Measurements from ENCODE around the gene AHRR. TPM values are rescaled to one million over a fixed set of nuclear protein-coding genes. Genes with fewer than 3 reads are reported as not detected.

Gene AHRR
- total RNA-seq, 1 experiment from 2014 or later = 2.2 TPM

DNA sequence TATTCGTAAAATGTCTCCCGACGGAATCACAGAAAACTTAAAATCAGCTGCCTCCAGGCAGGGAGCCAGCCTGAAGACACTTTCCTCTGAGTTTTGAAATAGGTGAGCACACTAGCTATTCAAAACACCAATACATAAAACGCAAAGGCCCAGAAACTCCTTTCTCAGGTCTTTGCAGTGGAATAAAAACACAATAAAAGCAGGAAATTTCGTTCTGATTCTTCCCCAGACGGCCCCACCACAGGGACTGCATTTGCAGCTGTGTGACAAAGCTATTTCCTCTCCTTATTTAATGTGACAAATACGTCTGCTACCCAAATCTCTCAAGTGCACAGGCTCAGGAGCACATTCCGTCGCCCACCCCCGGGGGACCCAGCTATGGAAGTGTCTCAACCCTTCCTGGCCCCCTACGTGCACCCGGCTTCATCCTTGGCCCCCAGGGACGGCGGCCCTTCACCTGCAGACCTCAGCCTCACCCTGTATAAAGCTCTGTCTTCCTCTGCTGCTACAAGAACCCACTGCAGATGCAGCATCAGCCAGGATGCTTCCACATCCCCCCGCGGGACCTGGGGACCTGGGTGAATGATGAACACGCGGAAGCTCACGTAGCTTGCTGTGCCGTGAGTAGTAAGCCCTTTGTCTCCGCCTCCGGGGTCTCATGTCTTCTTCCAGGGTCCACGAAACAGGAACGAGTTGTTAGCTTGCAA is 24.9 kb downstream of the AHRR start:
- Histone ChIP-seq H4K5ac (ENCODE audit: insufficient read length, low read depth, low read length) (no peak overlapping the region), H3K27ac (ENCODE audit: insufficient read length, low read depth, low read length) (no peak overlapping the region), H3K4me2 (ENCODE audit: insufficient read depth, insufficient read length, low read length) (no peak overlapping the region), H3K56ac (ENCODE audit: insufficient read length, low read depth, low read length) (no peak overlapping the region), H4K20me1 (ENCODE audit: control insufficient read depth, insufficient read depth, insufficient read length) (no peaks in the 10 kb centered on the region), H3K4ac (ENCODE audit: low read depth, low read length) (no peak overlapping the region), H3K23ac (ENCODE audit: insufficient read length, low read depth, low read length) (no peak overlapping the region), H3K9ac (ENCODE audit: extremely low read depth, insufficient read length, low read length) (no peak overlapping the region), H3K9me3 (ENCODE audit: control insufficient read depth, low read depth, low read length) (no peaks in the 10 kb centered on the region), H2BK15ac (ENCODE audit: low read depth, low read length) (no peak overlapping the region), H3K23me2 (ENCODE audit: insufficient read length, low read depth, low read length, poor library complexity, severe bottlenecking) (peaks cover 6% of the 10 kb centered on the region), H2BK120ac (ENCODE audit: low read depth, low read length, poor library complexity, severe bottlenecking) (no peak overlapping the region), H3K4me1 (ENCODE audit: insufficient read depth, low read length) (no peaks in the 10 kb centered on the region), H3T11ph (ENCODE audit: low read length) (no peak overlapping the region), H2BK12ac (ENCODE audit: insufficient read length, low read depth, low read length) (no peak overlapping the region), H3K27me3 (ENCODE audit: insufficient read depth, low read length) (no peaks in the 10 kb centered on the region; the same call in 1 of the 2 replicates), H2AFZ (ENCODE audit: low read length) (no peak overlapping the region), H3K79me1 (ENCODE audit: insufficient read depth, low read depth, low read length, poor library complexity, severe bottlenecking) (no peaks in the 10 kb centered on the region), H3K14ac (ENCODE audit: insufficient read depth, low read length) (no peak overlapping the region), H2BK5ac (ENCODE audit: insufficient read length, low read length) (no peak overlapping the region), H4K91ac (ENCODE audit: insufficient read length, low read depth, low read length) (no peak overlapping the region), H2AK5ac (ENCODE audit: insufficient read length, low read length) (no peak overlapping the region), H3K18ac (ENCODE audit: insufficient read length, low read depth, low read length) (no peak overlapping the region), H3K79me2 (ENCODE audit: insufficient read depth, low read length) (no peaks in the 10 kb centered on the region), H2BK20ac (ENCODE audit: low read depth, low read length, poor library complexity, severe bottlenecking) (no peak overlapping the region), H4K8ac (replicated peaks; ENCODE audit: insufficient read length, low read depth, low read length) (no peak overlapping the region)
- WGBS (ENCODE audit: extremely low coverage, insufficient read length, low lambda C conversion rate) = no CpG with 5 or more reads among the region's 24 CpGs
- no peak for DNase-seq
- no peaks in the 10 kb centered on the region for H3K36me3 Mint-ChIP-seq (ENCODE audit: insufficient read depth in 1 of 3, low read depth in 3 of 3)
- no peak overlapping the region for H3K4me3 Mint-ChIP-seq
- peaks cover 26% of the 10 kb centered on the region for H3K27me3 Mint-ChIP-seq (ENCODE audit: low read depth)
- peak overlapping the region in 1 of 3 experiments; percentile 41; a peak in 2 of 7 replicates for H3K27ac Mint-ChIP-seq
- TF ChIP-seq, protein P1, sequence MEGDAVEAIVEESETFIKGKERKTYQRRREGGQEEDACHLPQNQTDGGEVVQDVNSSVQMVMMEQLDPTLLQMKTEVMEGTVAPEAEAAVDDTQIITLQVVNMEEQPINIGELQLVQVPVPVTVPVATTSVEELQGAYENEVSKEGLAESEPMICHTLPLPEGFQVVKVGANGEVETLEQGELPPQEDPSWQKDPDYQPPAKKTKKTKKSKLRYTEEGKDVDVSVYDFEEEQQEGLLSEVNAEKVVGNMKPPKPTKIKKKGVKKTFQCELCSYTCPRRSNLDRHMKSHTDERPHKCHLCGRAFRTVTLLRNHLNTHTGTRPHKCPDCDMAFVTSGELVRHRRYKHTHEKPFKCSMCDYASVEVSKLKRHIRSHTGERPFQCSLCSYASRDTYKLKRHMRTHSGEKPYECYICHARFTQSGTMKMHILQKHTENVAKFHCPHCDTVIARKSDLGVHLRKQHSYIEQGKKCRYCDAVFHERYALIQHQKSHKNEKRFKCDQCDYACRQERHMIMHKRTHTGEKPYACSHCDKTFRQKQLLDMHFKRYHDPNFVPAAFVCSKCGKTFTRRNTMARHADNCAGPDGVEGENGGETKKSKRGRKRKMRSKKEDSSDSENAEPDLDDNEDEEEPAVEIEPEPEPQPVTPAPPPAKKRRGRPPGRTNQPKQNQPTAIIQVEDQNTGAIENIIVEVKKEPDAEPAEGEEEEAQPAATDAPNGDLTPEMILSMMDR (conservative IDR thresholded peaks at IDR 0.05) = no peak
- peaks cover 18 to 30% of the 10 kb centered on the region in 2 experiments for H3K4me1 Mint-ChIP-seq
- peaks cover 0 to 6% of the 10 kb centered on the region in 2 experiments; a peak in 2 of 5 replicates for H3K9me3 Mint-ChIP-seq
